H1 (cell line): ENCODE measurements around the gene CROCC. TPM values are rescaled to one million over a fixed set of nuclear protein-coding genes. Genes with fewer than 3 reads are reported as not detected.

Experiments used
- CEBPB ChIP-seq: IDR thresholded peaks from 2 replicates; pipeline ENCODE4 v1.6.1; 2012; ENCODE audit warnings: low read depth, low read length
- JUN ChIP-seq: IDR thresholded peaks from 2 replicates; pipeline ENCODE4 v1.6.1; 2011; ENCODE audit warnings: low read depth, mild to moderate bottlenecking, improper control_type of control experiment, low read length
- KDM4A ChIP-seq: IDR thresholded peaks from one replicate; pipeline ENCODE4 v1.7.1; 2012; ENCODE audit warnings: low read depth, mild to moderate bottlenecking, moderate library complexity, low read length, inconsistent platforms; ENCODE audit not compliant: severe bottlenecking
- KDM5A ChIP-seq: fragments of 200-600 bp; IDR thresholded peaks from 2 replicates; pipeline ENCODE4 v1.7.1; 2012; ENCODE audit warnings: mild to moderate bottlenecking, low read length, inconsistent platforms, mixed read lengths
- NANOG ChIP-seq: IDR thresholded peaks from 2 replicates; pipeline ENCODE4 v1.6.1; 2011; ENCODE audit warnings: low read length, low read depth, mild to moderate bottlenecking, inconsistent platforms; ENCODE audit not compliant: insufficient read depth, poor library complexity, severe bottlenecking
- TAF7 ChIP-seq: optimal IDR thresholded peaks from 2 replicates; pipeline ENCODE3; 2011; ENCODE audit warnings: low read depth, mild to moderate bottlenecking, inconsistent platforms, low read length, moderate library complexity, borderline replicate concordance
- polyA plus RNA-seq, 7 experiments: library from polyadenylated mRNA; depleted of rRNA in 3 of 7; stranded (reverse) in 5 of 7; unstranded in 2 of 7; fragments of >200 nt in 5 of 7; fragments of 200-250 nt in 2 of 7; gene quantifications; 1 replicate in 5 of 7; 2 replicates in 1 of 7; 4 replicates in 1 of 7; pipeline versions ENCODE4 v1.2.1 to v1.2.3, GENCODE V29; 2011 to 2013; ENCODE audit warnings: missing spikeins in 2 of 7, mixed read lengths in 2 of 7
- total RNA-seq: library from RNA; stranded (reverse); fragmentation: NEBNext Ultra II Directional; extraction: Animal tissue kit (Norgen Biotek cat#: 25700); gene quantifications from 2 replicates; pipeline ENCODE4 v1.2.1, GENCODE V29; 2021
- TF ChIP-seq, protein P1 (sequence below): fragments of 300-600 bp; sonication (generic); IDR thresholded peaks from 2 replicates; pipeline ENCODE4 v1.7.1; 2012; ENCODE audit warnings: low read length, moderate library complexity, mild to moderate bottlenecking, inconsistent platforms; ENCODE audit not compliant: insufficient replicate concordance
- TF ChIP-seq, protein P2 (sequence below): IDR thresholded peaks from 2 replicates; pipeline ENCODE4 v1.6.1; 2011; ENCODE audit warnings: low read depth, mild to moderate bottlenecking, low read length; ENCODE audit not compliant: insufficient read depth
- TF ChIP-seq, protein P3 (sequence below): IDR thresholded peaks from 2 replicates; pipeline ENCODE4 v1.6.1; 2012; ENCODE audit warnings: low read length, inconsistent platforms

Gene CROCC
- total and polyA plus RNA-seq, 2 of the 8 experiments (the other 6 are each of a cell fraction or from before 2014, with no cell fraction given) = 12.1 to 39.5 TPM

DNA sequence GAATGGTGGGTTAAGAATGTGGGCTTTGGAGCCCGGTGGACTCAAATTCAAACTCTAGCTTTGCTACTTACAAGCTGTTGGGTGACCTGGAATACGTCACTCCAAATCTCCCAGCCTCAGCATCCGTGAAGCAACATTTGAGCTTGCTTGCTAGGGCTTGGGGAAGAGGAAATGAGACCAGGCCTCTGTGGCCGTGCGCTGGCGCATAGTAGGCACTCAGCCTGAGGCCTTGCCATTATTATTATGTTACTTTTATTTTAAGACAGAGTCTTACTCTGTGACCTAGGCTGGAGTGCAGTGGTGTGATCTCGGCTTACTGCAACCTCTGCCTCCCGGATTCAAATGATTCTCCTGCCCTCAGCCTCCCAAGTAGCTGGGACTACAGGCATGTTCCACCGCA, 70.9 kb downstream of the CROCC start (continued):
- TF ChIP-seq, protein P1, sequence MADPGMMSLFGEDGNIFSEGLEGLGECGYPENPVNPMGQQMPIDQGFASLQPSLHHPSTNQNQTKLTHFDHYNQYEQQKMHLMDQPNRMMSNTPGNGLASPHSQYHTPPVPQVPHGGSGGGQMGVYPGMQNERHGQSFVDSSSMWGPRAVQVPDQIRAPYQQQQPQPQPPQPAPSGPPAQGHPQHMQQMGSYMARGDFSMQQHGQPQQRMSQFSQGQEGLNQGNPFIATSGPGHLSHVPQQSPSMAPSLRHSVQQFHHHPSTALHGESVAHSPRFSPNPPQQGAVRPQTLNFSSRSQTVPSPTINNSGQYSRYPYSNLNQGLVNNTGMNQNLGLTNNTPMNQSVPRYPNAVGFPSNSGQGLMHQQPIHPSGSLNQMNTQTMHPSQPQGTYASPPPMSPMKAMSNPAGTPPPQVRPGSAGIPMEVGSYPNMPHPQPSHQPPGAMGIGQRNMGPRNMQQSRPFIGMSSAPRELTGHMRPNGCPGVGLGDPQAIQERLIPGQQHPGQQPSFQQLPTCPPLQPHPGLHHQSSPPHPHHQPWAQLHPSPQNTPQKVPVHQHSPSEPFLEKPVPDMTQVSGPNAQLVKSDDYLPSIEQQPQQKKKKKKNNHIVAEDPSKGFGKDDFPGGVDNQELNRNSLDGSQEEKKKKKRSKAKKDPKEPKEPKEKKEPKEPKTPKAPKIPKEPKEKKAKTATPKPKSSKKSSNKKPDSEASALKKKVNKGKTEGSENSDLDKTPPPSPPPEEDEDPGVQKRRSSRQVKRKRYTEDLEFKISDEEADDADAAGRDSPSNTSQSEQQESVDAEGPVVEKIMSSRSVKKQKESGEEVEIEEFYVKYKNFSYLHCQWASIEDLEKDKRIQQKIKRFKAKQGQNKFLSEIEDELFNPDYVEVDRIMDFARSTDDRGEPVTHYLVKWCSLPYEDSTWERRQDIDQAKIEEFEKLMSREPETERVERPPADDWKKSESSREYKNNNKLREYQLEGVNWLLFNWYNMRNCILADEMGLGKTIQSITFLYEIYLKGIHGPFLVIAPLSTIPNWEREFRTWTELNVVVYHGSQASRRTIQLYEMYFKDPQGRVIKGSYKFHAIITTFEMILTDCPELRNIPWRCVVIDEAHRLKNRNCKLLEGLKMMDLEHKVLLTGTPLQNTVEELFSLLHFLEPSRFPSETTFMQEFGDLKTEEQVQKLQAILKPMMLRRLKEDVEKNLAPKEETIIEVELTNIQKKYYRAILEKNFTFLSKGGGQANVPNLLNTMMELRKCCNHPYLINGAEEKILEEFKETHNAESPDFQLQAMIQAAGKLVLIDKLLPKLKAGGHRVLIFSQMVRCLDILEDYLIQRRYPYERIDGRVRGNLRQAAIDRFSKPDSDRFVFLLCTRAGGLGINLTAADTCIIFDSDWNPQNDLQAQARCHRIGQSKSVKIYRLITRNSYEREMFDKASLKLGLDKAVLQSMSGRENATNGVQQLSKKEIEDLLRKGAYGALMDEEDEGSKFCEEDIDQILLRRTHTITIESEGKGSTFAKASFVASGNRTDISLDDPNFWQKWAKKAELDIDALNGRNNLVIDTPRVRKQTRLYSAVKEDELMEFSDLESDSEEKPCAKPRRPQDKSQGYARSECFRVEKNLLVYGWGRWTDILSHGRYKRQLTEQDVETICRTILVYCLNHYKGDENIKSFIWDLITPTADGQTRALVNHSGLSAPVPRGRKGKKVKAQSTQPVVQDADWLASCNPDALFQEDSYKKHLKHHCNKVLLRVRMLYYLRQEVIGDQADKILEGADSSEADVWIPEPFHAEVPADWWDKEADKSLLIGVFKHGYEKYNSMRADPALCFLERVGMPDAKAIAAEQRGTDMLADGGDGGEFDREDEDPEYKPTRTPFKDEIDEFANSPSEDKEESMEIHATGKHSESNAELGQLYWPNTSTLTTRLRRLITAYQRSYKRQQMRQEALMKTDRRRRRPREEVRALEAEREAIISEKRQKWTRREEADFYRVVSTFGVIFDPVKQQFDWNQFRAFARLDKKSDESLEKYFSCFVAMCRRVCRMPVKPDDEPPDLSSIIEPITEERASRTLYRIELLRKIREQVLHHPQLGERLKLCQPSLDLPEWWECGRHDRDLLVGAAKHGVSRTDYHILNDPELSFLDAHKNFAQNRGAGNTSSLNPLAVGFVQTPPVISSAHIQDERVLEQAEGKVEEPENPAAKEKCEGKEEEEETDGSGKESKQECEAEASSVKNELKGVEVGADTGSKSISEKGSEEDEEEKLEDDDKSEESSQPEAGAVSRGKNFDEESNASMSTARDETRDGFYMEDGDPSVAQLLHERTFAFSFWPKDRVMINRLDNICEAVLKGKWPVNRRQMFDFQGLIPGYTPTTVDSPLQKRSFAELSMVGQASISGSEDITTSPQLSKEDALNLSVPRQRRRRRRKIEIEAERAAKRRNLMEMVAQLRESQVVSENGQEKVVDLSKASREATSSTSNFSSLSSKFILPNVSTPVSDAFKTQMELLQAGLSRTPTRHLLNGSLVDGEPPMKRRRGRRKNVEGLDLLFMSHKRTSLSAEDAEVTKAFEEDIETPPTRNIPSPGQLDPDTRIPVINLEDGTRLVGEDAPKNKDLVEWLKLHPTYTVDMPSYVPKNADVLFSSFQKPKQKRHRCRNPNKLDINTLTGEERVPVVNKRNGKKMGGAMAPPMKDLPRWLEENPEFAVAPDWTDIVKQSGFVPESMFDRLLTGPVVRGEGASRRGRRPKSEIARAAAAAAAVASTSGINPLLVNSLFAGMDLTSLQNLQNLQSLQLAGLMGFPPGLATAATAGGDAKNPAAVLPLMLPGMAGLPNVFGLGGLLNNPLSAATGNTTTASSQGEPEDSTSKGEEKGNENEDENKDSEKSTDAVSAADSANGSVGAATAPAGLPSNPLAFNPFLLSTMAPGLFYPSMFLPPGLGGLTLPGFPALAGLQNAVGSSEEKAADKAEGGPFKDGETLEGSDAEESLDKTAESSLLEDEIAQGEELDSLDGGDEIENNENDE = no peak
- TF ChIP-seq, protein P2, sequence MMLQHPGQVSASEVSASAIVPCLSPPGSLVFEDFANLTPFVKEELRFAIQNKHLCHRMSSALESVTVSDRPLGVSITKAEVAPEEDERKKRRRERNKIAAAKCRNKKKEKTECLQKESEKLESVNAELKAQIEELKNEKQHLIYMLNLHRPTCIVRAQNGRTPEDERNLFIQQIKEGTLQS = no peak
- no peak for TF ChIP-seq TAF7
- TF ChIP-seq, protein P3, sequence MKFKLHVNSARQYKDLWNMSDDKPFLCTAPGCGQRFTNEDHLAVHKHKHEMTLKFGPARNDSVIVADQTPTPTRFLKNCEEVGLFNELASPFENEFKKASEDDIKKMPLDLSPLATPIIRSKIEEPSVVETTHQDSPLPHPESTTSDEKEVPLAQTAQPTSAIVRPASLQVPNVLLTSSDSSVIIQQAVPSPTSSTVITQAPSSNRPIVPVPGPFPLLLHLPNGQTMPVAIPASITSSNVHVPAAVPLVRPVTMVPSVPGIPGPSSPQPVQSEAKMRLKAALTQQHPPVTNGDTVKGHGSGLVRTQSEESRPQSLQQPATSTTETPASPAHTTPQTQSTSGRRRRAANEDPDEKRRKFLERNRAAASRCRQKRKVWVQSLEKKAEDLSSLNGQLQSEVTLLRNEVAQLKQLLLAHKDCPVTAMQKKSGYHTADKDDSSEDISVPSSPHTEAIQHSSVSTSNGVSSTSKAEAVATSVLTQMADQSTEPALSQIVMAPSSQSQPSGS = no peak
- TF ChIP-seq JUN = no peak
- TF ChIP-seq KDM4A = no peak
- TF ChIP-seq KDM5A = no peak
- TF ChIP-seq CEBPB = no peak
- TF ChIP-seq NANOG = no peak
